PC-9 (cell line): ENCODE measurements around the gene MYH11. TPM values are rescaled to one million over a fixed set of nuclear protein-coding genes. Genes with fewer than 3 reads are reported as not detected.

Experiments used
- BruUV-seq: library from RNA; stranded (reverse); fragments of 400-500 nt; replicated peaks from 2 replicates; lab custom pipeline; 2021; lab: Mats Ljungman, UMichigan
- CTCF ChIA-PET: fragments of 300-600 bp; sonication (Branson Sonifier 250); formaldehyde crosslinking; loops from one replicate; lab custom pipeline; 2022; ENCODE audit warnings: antibody characterized with exemption; lab: Charles Lee
- POLR2A ChIA-PET: fragments of 300-600 bp; sonication (Branson Sonifier 250); formaldehyde crosslinking; loops from one replicate; lab custom pipeline; 2022; ENCODE audit warnings: antibody characterized with exemption; ENCODE audit not compliant: unreplicated experiment; lab: Charles Lee
- DNase-seq, 2 experiments: peaks; one replicate each; pipeline versions ENCODE4 v3.0.0 to v3.0.0-alpha.2; 2015 to 2022; ENCODE audit warnings: mixed read lengths in 1 of 2
- H2AFZ ChIP-seq: fragments of 200-600 bp; sonication (generic); 2 replicates; pipeline ENCODE4 v1.8.1; 2017; ENCODE audit warnings: antibody characterized with exemption
- H3F3A ChIP-seq: fragments of 200-600 bp; sonication (generic); 2 replicates; pipeline ENCODE4 v1.8.1; 2017; ENCODE audit warnings: antibody characterized with exemption, mild to moderate bottlenecking, low read depth; ENCODE audit not compliant: insufficient read depth
- H3K27ac ChIP-seq: fragments of 200-600 bp; sonication (generic); 2 replicates; pipeline ENCODE4 v1.6.1; 2016; ENCODE audit warnings: mixed run types
- H3K27me3 ChIP-seq: fragments of 200-600 bp; sonication (generic); 2 replicates; pipeline ENCODE4 v1.6.1; 2016; ENCODE audit warnings: low read depth, mixed run types; ENCODE audit not compliant: insufficient read depth
- H3K36me3 ChIP-seq: fragments of 200-600 bp; sonication (generic); 2 replicates; pipeline ENCODE4 v1.6.1; 2016; ENCODE audit warnings: low read depth, mixed run types
- H3K4me1 ChIP-seq: fragments of 200-600 bp; sonication (generic); replicated peaks from 2 replicates; pipeline ENCODE4 v1.6.1; 2016; ENCODE audit warnings: mixed run types; ENCODE audit not compliant: insufficient read depth
- H3K4me2 ChIP-seq: fragments of 200-600 bp; sonication (generic); 2 replicates; pipeline ENCODE4 v1.6.1; 2017; ENCODE audit warnings: mixed run types
- H3K4me3 ChIP-seq: fragments of 200-600 bp; sonication (generic); 2 replicates; pipeline ENCODE4 v1.6.1; 2016; ENCODE audit warnings: mixed run types
- H3K79me2 ChIP-seq: fragments of 200-600 bp; sonication (generic); 2 replicates; pipeline ENCODE4 v1.6.1; 2017; ENCODE audit warnings: low read depth, mixed run types
- H3K9me2 ChIP-seq: fragments of 200-600 bp; sonication (generic); 2 replicates; pipeline ENCODE4 v1.8.1; 2017; ENCODE audit warnings: mild to moderate bottlenecking; ENCODE audit not compliant: insufficient read depth
- H3K9me3 ChIP-seq: fragments of 200-600 bp; sonication (generic); 2 replicates; pipeline ENCODE4 v1.8.1; 2016; ENCODE audit warnings: low read depth; ENCODE audit not compliant: insufficient read depth
- H4K20me1 ChIP-seq: fragments of 200-600 bp; sonication (generic); 2 replicates; pipeline ENCODE4 v1.8.1; 2017; ENCODE audit not compliant: insufficient read depth
- EZH2 ChIP-seq: fragments of 200-600 bp; sonication (generic); IDR thresholded peaks from 2 replicates; pipeline ENCODE4 v1.8.0; 2017; ENCODE audit warnings: antibody characterized with exemption, low read depth
- intact Hi-C: fragments of 100-400 bp; cut with micrococcal nuclease; formaldehyde crosslinking; loops from one replicate; pipeline ENCODE4 v1.10.0; 2022; ENCODE audit not compliant: unreplicated experiment
- total RNA-seq: library from RNA; stranded (reverse); gene quantifications from 2 replicates; pipeline ENCODE4 v1.2.3, GENCODE V29; 2021
- TF ChIP-seq, protein P1 (sequence below): fragments of 200-600 bp; sonication (generic); conservative IDR thresholded peaks from 2 replicates; pipeline ENCODE4 v1.6.1; 2017; ENCODE audit warnings: mixed run types, antibody characterized with exemption, mild to moderate bottlenecking, moderate library complexity

MYH11 gene
- total RNA-seq, 1 experiment from 2014 or later, result 0.11 TPM

DNA sequence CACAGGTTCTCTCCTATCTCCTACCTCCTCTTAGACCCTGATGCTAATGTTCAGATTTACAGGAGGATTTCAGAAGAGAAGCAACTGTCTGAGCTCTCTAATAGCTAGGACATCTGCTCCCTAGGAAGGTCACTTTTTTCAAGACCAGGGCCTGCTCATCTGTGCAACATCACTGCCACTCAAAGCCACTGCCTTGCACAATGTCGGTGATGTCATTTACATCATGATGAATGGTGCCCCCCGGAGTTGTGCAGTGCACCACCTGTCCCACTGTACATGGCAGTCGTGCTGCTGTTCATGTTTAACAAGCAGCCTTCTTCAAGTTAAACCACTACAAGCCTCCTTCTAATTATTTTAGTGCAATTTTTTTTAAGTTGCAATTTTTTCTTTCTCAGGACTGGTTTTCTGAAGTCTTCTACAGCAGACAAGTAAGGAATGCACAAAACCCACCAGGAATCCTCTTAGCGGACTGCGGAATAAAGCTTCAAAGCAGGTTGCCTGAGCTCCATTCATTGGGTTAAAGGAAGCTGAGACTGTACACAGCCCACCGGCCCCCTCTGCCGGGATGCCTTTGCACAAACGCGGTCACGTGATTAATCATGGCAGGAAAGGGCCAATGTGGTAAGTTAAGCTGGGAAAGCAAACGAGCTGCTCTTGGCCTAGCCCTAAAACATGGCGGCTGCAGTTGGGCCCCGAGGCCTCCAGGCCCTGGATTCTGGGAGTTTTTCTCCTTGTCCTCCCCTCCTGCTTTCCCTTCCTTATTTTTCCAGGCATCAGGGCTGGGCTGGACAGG, 74.1 kb downstream of the MYH11 start:
- H3K4me2 ChIP-seq, result no peak overlapping the region
- H3K27me3 ChIP-seq, result no peaks in the 10 kb centered on the region
- BruUV-seq, result no TSS peak
- no peaks in the 10 kb centered on the region for H3K79me2 ChIP-seq
- H3K4me3 ChIP-seq, result no peak overlapping the region
- H3K4me1 ChIP-seq, result no peaks in the 10 kb centered on the region
- H3K9me3 ChIP-seq, result no peaks in the 10 kb centered on the region
- ChIA-PET CTCF (no interaction called here), POLR2A (interaction anchor here (0.6 kb wide), 2 partner anchors 12 to 322 kb away, joined by 3 to 7 read pairs; no protein-coding TSS in a partner anchor)
- DNase-seq, result no peak
- intact Hi-C loops, result no loop called here
- H3K36me3 ChIP-seq, result no peaks in the 10 kb centered on the region
- no peak overlapping the region for H3K27ac ChIP-seq
- H3K9me2 ChIP-seq, result no peaks in the 10 kb centered on the region
- TF ChIP-seq, protein P1, sequence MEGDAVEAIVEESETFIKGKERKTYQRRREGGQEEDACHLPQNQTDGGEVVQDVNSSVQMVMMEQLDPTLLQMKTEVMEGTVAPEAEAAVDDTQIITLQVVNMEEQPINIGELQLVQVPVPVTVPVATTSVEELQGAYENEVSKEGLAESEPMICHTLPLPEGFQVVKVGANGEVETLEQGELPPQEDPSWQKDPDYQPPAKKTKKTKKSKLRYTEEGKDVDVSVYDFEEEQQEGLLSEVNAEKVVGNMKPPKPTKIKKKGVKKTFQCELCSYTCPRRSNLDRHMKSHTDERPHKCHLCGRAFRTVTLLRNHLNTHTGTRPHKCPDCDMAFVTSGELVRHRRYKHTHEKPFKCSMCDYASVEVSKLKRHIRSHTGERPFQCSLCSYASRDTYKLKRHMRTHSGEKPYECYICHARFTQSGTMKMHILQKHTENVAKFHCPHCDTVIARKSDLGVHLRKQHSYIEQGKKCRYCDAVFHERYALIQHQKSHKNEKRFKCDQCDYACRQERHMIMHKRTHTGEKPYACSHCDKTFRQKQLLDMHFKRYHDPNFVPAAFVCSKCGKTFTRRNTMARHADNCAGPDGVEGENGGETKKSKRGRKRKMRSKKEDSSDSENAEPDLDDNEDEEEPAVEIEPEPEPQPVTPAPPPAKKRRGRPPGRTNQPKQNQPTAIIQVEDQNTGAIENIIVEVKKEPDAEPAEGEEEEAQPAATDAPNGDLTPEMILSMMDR, result no peak
- no peak for TF ChIP-seq EZH2
- H2AFZ ChIP-seq, result no peak overlapping the region
- no peaks in the 10 kb centered on the region for H3F3A ChIP-seq
- no peaks in the 10 kb centered on the region for H4K20me1 ChIP-seq

DNA sequence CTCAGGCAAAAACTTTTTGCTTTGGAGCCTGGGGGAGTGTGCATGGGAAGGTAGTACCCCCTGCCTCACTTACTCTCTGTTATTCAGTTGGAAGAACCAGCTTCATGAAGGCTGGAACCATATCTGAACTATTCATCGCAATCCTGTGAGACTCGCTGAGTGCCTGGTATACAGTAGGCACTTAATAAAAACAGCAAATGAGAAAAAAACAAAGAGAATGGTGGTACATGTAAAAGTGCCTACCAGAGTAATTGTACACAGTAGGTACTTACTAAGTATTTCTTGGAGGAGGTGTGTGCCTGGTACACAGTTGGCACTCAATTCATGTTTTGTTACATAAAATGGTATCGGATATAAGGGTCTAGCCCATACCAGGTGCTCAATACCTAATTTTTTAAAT, 75.2 kb downstream of the MYH11 start:
- ChIA-PET POLR2A (no interaction called here), CTCF (no interaction called here)
- intact Hi-C loops, result no loop called here
- H2AFZ ChIP-seq, result no peak overlapping the region
- no peak overlapping the region for H3K4me2 ChIP-seq
- no peaks in the 10 kb centered on the region for H3K27me3 ChIP-seq
- no peak overlapping the region for H3K4me3 ChIP-seq
- H3K9me3 ChIP-seq, result no peaks in the 10 kb centered on the region
- no peaks in the 10 kb centered on the region for H3K79me2 ChIP-seq
- no peaks in the 10 kb centered on the region for H3K4me1 ChIP-seq
- no peaks in the 10 kb centered on the region for H3K36me3 ChIP-seq
- H3K9me2 ChIP-seq, result no peaks in the 10 kb centered on the region
- no peaks in the 10 kb centered on the region for H4K20me1 ChIP-seq
- no peak overlapping the region for H3K27ac ChIP-seq
- no peak for DNase-seq
- no peaks in the 10 kb centered on the region for H3F3A ChIP-seq
- BruUV-seq, result no TSS peak
- TF ChIP-seq EZH2, result no peak
- TF ChIP-seq, protein P1, result no peak

DNA sequence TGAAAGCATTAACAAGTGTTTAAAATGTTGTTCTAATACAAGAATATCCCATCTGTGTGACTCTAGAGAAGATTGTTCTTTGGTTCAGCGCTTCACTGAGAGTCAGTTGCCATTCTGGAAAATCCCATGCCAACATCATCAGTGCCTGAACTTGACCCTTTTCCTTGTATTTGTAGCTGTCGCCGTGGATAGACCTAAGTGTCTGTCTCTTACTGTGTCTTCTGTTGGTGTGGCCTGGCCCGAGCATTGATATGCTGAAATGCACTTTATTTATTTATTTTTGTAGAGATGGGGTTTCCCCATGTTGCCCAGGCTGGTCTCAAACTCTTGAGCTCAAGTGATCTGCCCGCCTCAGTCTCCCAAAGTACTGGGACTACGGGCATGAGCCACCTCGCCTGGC, 76.0 kb downstream of the MYH11 start:
- Histone ChIP-seq H3K79me2 (no peaks in the 10 kb centered on the region), H3K9me2 (no peaks in the 10 kb centered on the region), H4K20me1 (no peaks in the 10 kb centered on the region), H3K4me1 (no peaks in the 10 kb centered on the region), H3K4me2 (no peak overlapping the region), H3K9me3 (no peaks in the 10 kb centered on the region), H3F3A (no peaks in the 10 kb centered on the region), H3K27me3 (no peaks in the 10 kb centered on the region), H3K4me3 (no peak overlapping the region), H3K27ac (no peak overlapping the region), H3K36me3 (no peaks in the 10 kb centered on the region), H2AFZ (no peak overlapping the region)
- intact Hi-C loops, result no loop called here
- no peak for TF ChIP-seq EZH2
- TF ChIP-seq, protein P1, result no peak
- ChIA-PET CTCF (no interaction called here), POLR2A (no interaction called here)
- BruUV-seq, result no TSS peak
- no peak for DNase-seq
